ENCODE results near the gene GLIS1.
A peak's percentile ranks its signal among the peaks of the same experiment; 100 is the strongest.

The GLIS1 gene

DNA sequence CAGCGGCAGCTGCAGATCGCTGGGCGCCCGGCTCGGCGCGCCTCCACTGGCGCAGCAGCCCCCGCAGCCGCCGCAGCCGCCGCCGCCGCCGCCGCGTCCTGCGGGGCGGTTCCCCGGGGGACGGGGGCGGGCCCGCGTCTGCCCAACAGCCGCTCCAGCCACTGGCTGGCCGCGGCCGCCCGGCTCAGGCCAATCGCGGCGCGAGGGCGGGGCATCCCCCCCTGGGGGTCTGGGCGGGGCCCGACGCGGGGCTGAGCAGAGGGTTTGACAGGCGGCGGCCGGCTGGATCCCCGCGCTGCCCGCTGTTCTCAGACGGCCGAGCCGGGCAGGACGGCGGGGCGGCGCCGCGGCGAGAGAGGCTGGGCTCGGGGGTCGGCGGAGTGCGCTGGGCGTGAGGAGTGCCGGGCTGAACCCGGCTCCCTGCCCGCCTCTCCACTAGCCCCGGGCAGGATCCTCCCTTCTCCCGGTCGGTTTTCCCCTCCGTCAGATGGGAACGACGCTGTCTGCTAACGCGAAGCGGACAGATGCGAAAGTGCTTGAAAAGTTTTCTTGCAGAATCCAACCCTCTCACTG lies at the start of gene GLIS1:
Gene GLIS1 (minus strand): TSS at position 56 of the 573 bp plus-strand sequence. CDS start 1,100 bp downstream, outside the sequence.
- Histone ChIP-seq H3K4me3 (ENCODE audit: low read depth in 1 of 5, low read length in 5 of 5) (peak within 1 kb of the TSS; percentile 66 to 87 (median 75)), H3K4me1 (ENCODE audit: control insufficient read depth in 5 of 5, insufficient read depth in 5 of 5, low read length in 5 of 5) (peaks cover 2 to 24% (median 24%) of the 10 kb centered on the region in 5 donors), H3K36me3 (ENCODE audit: control insufficient read depth in 5 of 5, insufficient read depth in 5 of 5, low read length in 5 of 5) (no peaks in the 10 kb centered on the region), H3K9me3 (ENCODE audit: control insufficient read depth in 5 of 5, low read length in 5 of 5) (peaks cover 0 to 2% (median 0%) of the 10 kb centered on the region in 5 donors), H3K9ac (ENCODE audit: low read length in 5 of 5) (peak within 1 kb of the TSS in 4 of 5 donors; percentile 16 to 64 (median 38)), H3K27ac (ENCODE audit: low read depth, low read length) (no peak within 1 kb of the TSS), H3K27me3 (ENCODE audit: control insufficient read depth in 5 of 5, insufficient read depth in 4 of 5, low read length in 5 of 5) (peaks cover 0 to 19% (median 2%) of the 10 kb centered on the region in 5 donors)

DNA sequence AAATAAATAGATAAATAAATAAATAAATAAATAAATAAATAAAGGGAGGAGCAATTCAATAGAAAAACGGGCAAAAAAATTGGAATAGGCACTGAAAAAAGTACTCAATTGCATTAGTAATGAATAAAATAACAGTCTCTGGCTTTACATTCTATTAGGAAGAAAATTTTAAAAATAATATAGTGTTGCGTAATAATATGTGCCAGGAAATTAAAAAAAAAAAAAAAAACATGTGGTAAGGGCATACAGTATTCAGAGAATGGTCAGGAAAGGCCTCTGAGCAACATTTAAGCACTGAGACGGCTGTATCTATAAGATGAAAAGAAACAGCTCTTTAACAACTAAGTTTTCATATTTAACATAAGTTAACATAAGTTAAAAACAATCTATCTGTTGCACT lies 48.7 kb upstream of the GLIS1 start:
- no peak overlapping the region for H3K9ac ChIP-seq (ENCODE audit: low read length in 5 of 5)
- H3K27ac ChIP-seq (ENCODE audit: low read depth, low read length): no peak overlapping the region
- H3K4me3 ChIP-seq (ENCODE audit: low read depth in 1 of 5, low read length in 5 of 5): no peak overlapping the region
- H3K9me3 ChIP-seq (ENCODE audit: control insufficient read depth in 5 of 5, low read length in 5 of 5): no peaks in the 10 kb centered on the region
- peaks cover 12 to 41% (median 20%) of the 10 kb centered on the region in 5 donors for H3K36me3 ChIP-seq (ENCODE audit: control insufficient read depth in 5 of 5, insufficient read depth in 5 of 5, low read length in 5 of 5)
- no peaks in the 10 kb centered on the region for H3K4me1 ChIP-seq (ENCODE audit: control insufficient read depth in 5 of 5, insufficient read depth in 5 of 5, low read length in 5 of 5)
- no peaks in the 10 kb centered on the region for H3K27me3 ChIP-seq (ENCODE audit: control insufficient read depth in 5 of 5, insufficient read depth in 4 of 5, low read length in 5 of 5)

DNA sequence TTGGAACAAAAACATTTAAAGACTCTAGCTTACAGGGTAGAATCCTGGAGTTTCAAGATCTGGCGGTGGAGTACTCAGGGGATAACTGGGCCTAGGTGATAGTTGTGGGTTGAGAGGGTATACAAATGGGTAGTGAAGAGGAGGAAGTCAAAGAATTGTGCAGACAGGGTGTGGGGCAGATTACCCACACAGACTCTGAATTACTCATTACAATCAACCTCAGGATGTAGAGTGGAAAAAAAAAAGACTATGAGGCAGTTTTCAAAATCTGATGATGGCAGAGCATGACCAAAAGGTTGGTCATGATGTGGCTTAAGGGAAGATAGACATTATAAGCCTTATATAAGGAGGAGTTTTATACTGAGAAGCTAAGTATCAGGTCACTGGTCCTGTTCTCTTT lies 44.1 kb upstream of the GLIS1 start:
- Histone ChIP-seq H3K9me3 (ENCODE audit: control insufficient read depth in 5 of 5, low read length in 5 of 5) (no peaks in the 10 kb centered on the region), H3K9ac (ENCODE audit: low read length in 5 of 5) (no peak overlapping the region), H3K4me3 (ENCODE audit: low read depth in 1 of 5, low read length in 5 of 5) (no peak overlapping the region), H3K27ac (ENCODE audit: low read depth, low read length) (no peak overlapping the region), H3K36me3 (ENCODE audit: control insufficient read depth in 5 of 5, insufficient read depth in 5 of 5, low read length in 5 of 5) (peaks cover 11 to 29% (median 17%) of the 10 kb centered on the region in 5 donors), H3K27me3 (ENCODE audit: control insufficient read depth in 5 of 5, insufficient read depth in 4 of 5, low read length in 5 of 5) (no peaks in the 10 kb centered on the region), H3K4me1 (ENCODE audit: control insufficient read depth in 5 of 5, insufficient read depth in 5 of 5, low read length in 5 of 5) (no peaks in the 10 kb centered on the region)

DNA sequence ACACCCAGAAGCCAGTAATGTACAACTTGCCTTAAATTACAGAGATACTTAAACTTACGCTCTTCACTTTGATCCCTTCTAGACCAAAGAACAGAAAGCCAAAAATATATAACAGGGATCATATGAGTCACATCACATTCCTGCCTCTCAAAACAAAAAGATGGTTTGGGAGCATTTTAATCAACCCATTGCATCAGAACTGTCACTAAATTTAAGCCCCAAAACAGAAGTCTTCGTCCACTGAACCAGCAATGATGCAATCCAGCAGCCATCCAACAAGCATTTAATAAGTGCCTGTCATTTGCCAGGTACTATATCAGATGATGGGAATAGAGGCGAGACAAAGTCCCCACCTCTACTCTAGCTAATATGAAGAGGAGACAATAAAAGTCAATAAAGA lies 42.7 kb upstream of the GLIS1 start:
- peaks cover 10 to 26% (median 17%) of the 10 kb centered on the region in 5 donors for H3K36me3 ChIP-seq (ENCODE audit: control insufficient read depth in 5 of 5, insufficient read depth in 5 of 5, low read length in 5 of 5)
- H3K9ac ChIP-seq (ENCODE audit: low read length in 5 of 5): no peak overlapping the region

DNA sequence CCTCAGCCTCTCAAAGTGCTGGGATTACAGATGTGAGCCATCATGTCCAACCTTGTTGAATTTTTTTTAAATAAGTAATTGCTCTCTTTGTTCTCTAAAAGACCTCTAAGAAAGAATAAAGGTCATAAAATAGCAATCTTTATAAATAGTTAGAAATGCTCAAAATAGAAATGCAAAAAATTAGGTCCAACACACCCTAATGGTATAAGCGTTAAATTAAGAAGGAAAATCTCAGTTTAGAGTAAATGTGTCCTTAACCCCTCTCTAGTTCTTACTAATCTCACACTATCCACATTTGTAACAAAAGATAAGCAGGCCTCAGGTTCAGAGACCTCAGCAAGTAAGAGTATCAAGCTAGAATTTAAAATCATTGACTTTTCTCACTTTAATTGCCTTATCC lies 38.3 kb upstream of the GLIS1 start:
- H3K4me1 ChIP-seq (ENCODE audit: control insufficient read depth in 5 of 5, insufficient read depth in 5 of 5, low read length in 5 of 5): no peaks in the 10 kb centered on the region
- H3K27ac ChIP-seq (ENCODE audit: low read depth, low read length): no peak overlapping the region
- no peaks in the 10 kb centered on the region for H3K27me3 ChIP-seq (ENCODE audit: control insufficient read depth in 5 of 5, insufficient read depth in 4 of 5, low read length in 5 of 5)
- H3K36me3 ChIP-seq (ENCODE audit: control insufficient read depth in 5 of 5, insufficient read depth in 5 of 5, low read length in 5 of 5): peaks cover 6 to 11% (median 7%) of the 10 kb centered on the region in 5 donors
- no peak overlapping the region for H3K4me3 ChIP-seq (ENCODE audit: low read depth in 1 of 5, low read length in 5 of 5)
- H3K9ac ChIP-seq (ENCODE audit: low read length in 5 of 5): no peak overlapping the region
- H3K9me3 ChIP-seq (ENCODE audit: control insufficient read depth in 5 of 5, low read length in 5 of 5): peaks cover 0 to 2% (median 0%) of the 10 kb centered on the region in 5 donors

More for the DNA sequence above, 42.7 kb upstream of the GLIS1 start:
- no peaks in the 10 kb centered on the region for H3K4me1 ChIP-seq (ENCODE audit: control insufficient read depth in 5 of 5, insufficient read depth in 5 of 5, low read length in 5 of 5)
- no peaks in the 10 kb centered on the region for H3K27me3 ChIP-seq (ENCODE audit: control insufficient read depth in 5 of 5, insufficient read depth in 4 of 5, low read length in 5 of 5)
- H3K4me3 ChIP-seq (ENCODE audit: low read depth in 1 of 5, low read length in 5 of 5): no peak overlapping the region
- H3K9me3 ChIP-seq (ENCODE audit: control insufficient read depth in 5 of 5, low read length in 5 of 5): peaks cover 0 to 2% (median 0%) of the 10 kb centered on the region in 5 donors
- H3K27ac ChIP-seq (ENCODE audit: low read depth, low read length): no peak overlapping the region

DNA sequence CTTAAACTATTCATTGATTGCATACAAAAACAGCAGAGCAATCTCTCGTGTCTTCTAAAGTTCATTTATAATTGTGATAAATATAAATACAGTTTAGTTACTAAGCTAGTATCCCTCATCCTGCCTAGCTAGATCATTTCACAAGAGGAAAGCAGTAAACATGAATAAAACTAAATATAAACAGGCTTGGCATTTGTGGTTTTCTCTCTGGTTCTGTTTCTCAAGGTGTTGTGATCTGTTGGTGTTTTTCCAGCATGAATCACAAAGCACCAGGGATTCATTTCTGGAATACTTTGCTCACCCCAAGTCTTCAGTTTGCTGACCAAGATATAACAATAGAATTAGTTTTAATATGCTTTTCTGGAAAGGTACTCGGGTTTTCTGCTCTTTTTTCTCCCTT lies 32.7 kb upstream of the GLIS1 start:
- H3K27me3 ChIP-seq (ENCODE audit: control insufficient read depth in 5 of 5, insufficient read depth in 4 of 5, low read length in 5 of 5): no peaks in the 10 kb centered on the region
- no peak overlapping the region for H3K27ac ChIP-seq (ENCODE audit: low read depth, low read length)
- peaks cover 0 to 1% (median 0%) of the 10 kb centered on the region in 5 donors for H3K4me1 ChIP-seq (ENCODE audit: control insufficient read depth in 5 of 5, insufficient read depth in 5 of 5, low read length in 5 of 5)
- no peaks in the 10 kb centered on the region for H3K9me3 ChIP-seq (ENCODE audit: control insufficient read depth in 5 of 5, low read length in 5 of 5)
- H3K9ac ChIP-seq (ENCODE audit: low read length in 5 of 5): no peak overlapping the region
- no peak overlapping the region for H3K4me3 ChIP-seq (ENCODE audit: low read depth in 1 of 5, low read length in 5 of 5)
- peaks cover 4 to 16% (median 6%) of the 10 kb centered on the region in 5 donors for H3K36me3 ChIP-seq (ENCODE audit: control insufficient read depth in 5 of 5, insufficient read depth in 5 of 5, low read length in 5 of 5)

DNA sequence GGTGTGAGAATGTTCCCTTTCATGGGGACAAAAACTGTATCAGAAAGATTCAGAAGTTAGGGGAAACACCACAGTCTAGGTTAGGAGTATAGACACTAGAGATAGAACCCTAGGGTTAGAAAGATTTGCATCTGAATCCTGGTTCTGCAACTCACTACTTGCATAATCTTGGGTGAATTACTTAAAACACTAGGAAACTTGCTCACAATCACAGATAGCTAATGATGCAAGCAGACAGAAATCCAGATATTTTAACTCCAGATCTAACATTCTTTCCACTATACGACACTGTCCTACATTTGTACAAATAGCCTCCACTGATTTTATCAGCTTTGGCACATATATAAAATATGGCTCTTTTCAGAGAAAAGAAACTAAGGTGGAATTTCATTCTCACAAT lies 30.8 kb upstream of the GLIS1 start:
- no peak overlapping the region for H3K4me3 ChIP-seq (ENCODE audit: low read depth in 1 of 5, low read length in 5 of 5)
- no peaks in the 10 kb centered on the region for H3K9me3 ChIP-seq (ENCODE audit: control insufficient read depth in 5 of 5, low read length in 5 of 5)
- H3K27ac ChIP-seq (ENCODE audit: low read depth, low read length): no peak overlapping the region
- H3K9ac ChIP-seq (ENCODE audit: low read length in 5 of 5): no peak overlapping the region
- H3K36me3 ChIP-seq (ENCODE audit: control insufficient read depth in 5 of 5, insufficient read depth in 5 of 5, low read length in 5 of 5): peaks cover 4 to 18% (median 6%) of the 10 kb centered on the region in 5 donors
- H3K27me3 ChIP-seq (ENCODE audit: control insufficient read depth in 5 of 5, insufficient read depth in 4 of 5, low read length in 5 of 5): no peaks in the 10 kb centered on the region
- H3K4me1 ChIP-seq (ENCODE audit: control insufficient read depth in 5 of 5, insufficient read depth in 5 of 5, low read length in 5 of 5): peaks cover 0 to 9% (median 0%) of the 10 kb centered on the region in 5 donors

DNA sequence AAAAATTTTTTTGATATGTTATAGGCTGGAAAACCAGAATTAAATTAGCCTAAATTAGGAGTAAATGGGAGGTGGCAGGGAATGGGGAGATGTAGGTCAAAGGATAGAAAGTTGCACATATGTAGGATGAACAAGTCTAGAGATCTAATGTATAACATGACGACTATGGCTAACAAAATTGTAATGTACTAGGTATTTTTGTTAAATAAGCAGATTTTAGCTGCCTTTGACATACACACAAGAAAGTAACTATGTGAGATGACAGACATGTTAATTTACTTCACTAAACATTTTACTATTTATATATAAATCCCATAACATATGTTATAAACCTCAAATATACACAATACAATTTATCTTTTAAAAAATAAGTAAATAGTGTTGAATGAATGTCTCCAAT lies 30.2 kb upstream of the GLIS1 start:
- H3K9ac ChIP-seq (ENCODE audit: low read length in 5 of 5): no peak overlapping the region
- H3K36me3 ChIP-seq (ENCODE audit: control insufficient read depth in 5 of 5, insufficient read depth in 5 of 5, low read length in 5 of 5): peaks cover 4 to 18% (median 6%) of the 10 kb centered on the region in 5 donors
- H3K4me3 ChIP-seq (ENCODE audit: low read depth in 1 of 5, low read length in 5 of 5): no peak overlapping the region
- peaks cover 0 to 9% (median 0%) of the 10 kb centered on the region in 5 donors for H3K4me1 ChIP-seq (ENCODE audit: control insufficient read depth in 5 of 5, insufficient read depth in 5 of 5, low read length in 5 of 5)
- H3K27ac ChIP-seq (ENCODE audit: low read depth, low read length): no peak overlapping the region
- no peaks in the 10 kb centered on the region for H3K27me3 ChIP-seq (ENCODE audit: control insufficient read depth in 5 of 5, insufficient read depth in 4 of 5, low read length in 5 of 5)
- no peaks in the 10 kb centered on the region for H3K9me3 ChIP-seq (ENCODE audit: control insufficient read depth in 5 of 5, low read length in 5 of 5)

DNA sequence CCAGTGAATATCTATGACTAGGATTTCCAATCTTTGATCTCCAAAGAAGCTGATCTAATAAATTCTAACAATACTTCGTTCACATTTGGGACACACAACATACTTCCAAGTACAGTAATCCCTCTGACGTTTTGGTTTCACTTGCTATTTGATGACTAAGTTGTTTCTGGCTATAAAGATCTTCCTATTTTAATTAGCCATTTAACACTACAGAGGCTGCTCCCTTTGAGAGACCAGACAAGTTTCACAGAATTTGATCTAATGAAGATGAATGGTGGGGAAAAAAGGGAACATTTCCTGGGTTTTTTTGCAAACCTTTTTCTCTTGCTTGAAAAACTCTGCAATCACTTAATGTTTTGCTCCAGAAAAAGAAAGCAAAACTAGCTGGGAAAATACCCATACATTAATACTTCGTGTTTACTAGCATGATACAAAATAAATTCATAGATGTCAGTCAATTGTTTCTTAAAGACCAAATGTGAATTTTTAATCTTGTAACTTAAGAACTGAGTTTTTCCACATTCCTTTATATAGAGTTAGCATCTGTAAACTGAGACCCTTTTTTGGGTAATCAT lies 28.0 kb upstream of the GLIS1 start:
- H3K9ac ChIP-seq (ENCODE audit: low read length in 5 of 5): peak overlapping the region in 4 of 5 donors; percentile 14 to 49 (median 22)
- no peaks in the 10 kb centered on the region for H3K27me3 ChIP-seq (ENCODE audit: control insufficient read depth in 5 of 5, insufficient read depth in 4 of 5, low read length in 5 of 5)
- H3K9me3 ChIP-seq (ENCODE audit: control insufficient read depth in 5 of 5, low read length in 5 of 5): no peaks in the 10 kb centered on the region
- peaks cover 0 to 18% (median 2%) of the 10 kb centered on the region in 5 donors for H3K36me3 ChIP-seq (ENCODE audit: control insufficient read depth in 5 of 5, insufficient read depth in 5 of 5, low read length in 5 of 5)
- peak overlapping the region; percentile 4 for H3K27ac ChIP-seq (ENCODE audit: low read depth, low read length)
- H3K4me3 ChIP-seq (ENCODE audit: low read depth in 1 of 5, low read length in 5 of 5): peak overlapping the region in 3 of 5 donors; percentile 6 to 39 (median 37)
- peaks cover 0 to 9% (median 0%) of the 10 kb centered on the region in 5 donors for H3K4me1 ChIP-seq (ENCODE audit: control insufficient read depth in 5 of 5, insufficient read depth in 5 of 5, low read length in 5 of 5)

DNA sequence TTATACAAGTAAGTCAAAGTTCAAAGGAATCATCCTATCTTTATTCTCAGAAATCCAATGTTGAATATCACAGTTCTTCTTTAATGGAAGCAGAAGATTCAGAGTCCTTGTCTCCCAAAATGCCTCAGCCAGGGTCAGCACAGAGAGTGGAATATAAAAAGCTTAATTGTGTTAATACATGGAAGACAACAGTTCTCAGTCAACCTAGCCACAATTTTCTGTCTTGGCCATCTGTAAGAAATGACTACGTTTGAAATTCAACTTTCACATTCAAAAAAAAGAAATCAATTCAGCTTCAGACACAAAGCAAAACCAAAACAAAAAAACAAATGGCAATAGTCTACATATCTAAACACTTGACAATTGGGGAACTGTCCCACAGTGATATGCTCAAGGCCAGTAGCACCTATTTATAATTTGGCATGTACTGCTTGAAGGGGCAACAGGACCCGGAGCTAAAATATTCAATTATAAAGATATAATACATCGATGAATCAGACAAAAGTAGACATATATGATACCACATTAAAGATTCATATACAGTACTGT lies 27.3 kb upstream of the GLIS1 start:
- peaks cover 0 to 13% (median 2%) of the 10 kb centered on the region in 5 donors for H3K36me3 ChIP-seq (ENCODE audit: control insufficient read depth in 5 of 5, insufficient read depth in 5 of 5, low read length in 5 of 5)
- no peaks in the 10 kb centered on the region for H3K9me3 ChIP-seq (ENCODE audit: control insufficient read depth in 5 of 5, low read length in 5 of 5)
- H3K27me3 ChIP-seq (ENCODE audit: control insufficient read depth in 5 of 5, insufficient read depth in 4 of 5, low read length in 5 of 5): no peaks in the 10 kb centered on the region
- peak overlapping the region; percentile 4 for H3K27ac ChIP-seq (ENCODE audit: low read depth, low read length)
- H3K4me3 ChIP-seq (ENCODE audit: low read depth in 1 of 5, low read length in 5 of 5): peak overlapping the region in 1 of 5 donors; percentile 37
- peaks cover 0 to 9% (median 0%) of the 10 kb centered on the region in 5 donors for H3K4me1 ChIP-seq (ENCODE audit: control insufficient read depth in 5 of 5, insufficient read depth in 5 of 5, low read length in 5 of 5)
- H3K9ac ChIP-seq (ENCODE audit: low read length in 5 of 5): no peak overlapping the region

All from subcutaneous abdominal adipose tissue (tissue), 5 donors.